ENCODE measurements around the gene GJD4.

GJD4 gene

DNA sequence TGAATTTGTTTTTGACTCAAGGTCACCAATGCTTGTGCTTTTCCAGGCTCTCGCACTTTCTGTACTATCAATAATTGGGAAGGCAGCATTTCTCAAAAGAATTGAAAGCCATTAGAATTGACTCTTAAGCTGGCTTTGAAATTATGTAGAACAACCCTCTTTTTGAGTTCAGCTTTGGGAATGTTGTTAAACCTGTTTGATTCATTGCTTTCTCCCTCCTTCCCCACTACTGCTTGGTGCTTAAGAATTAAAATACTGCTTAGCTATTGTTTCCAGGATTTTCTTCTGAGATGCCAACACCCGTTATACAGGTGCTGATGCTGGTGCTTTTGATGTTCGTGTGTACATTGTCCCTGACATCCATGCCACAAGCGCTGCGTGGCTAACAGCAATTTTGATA, 52.5 kb downstream of the GJD4 start:
- no peak for DNase-seq (ENCODE audit: low read depth)

Data from activated T-helper 1 cell treated with Interleukin-2 at 50 U/mL for 16 hours (primary cell).